Measurements from ENCODE around the gene LY6G5B.

DNA sequence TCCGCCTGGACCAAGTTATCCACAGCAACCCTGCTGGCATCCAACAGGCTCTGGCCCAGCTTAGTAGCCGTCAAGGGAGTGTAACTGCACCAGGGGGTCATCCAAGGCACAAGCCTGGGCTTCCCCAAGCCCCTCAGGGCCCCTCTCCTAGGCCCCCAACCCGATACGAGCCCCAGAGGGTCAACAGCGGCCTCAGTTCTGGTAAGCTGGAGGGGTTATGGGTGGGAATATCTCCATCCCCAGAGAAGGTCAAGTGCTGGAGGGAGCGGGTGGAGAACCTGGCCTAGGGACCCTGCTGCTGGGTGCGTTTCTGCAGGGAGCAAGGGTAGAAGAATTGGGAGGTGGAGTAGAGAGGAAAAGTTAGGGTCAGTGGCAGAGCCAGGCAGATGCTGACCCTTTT lies 36.3 kb upstream of the LY6G5B start:
- TF ChIP-seq EP300 (IDR thresholded peaks at IDR 0.05): no peak
- no peak for TF ChIP-seq CTCF (IDR thresholded peaks at IDR 0.05)

All from suprapubic skin (tissue), 3 donors.